Osteocyte (in vitro differentiated cells): ENCODE results near the gene ABHD2. TPM values are rescaled to one million over a fixed set of nuclear protein-coding genes. Genes with fewer than 3 reads are reported as not detected.
A peak's percentile ranks its signal among the peaks of the same experiment; 100 is the strongest.

Experiments
- DNase-seq: peaks from one replicate; pipeline ENCODE4 v3.0.0; 2021; ENCODE audit warnings: mixed read lengths; ENCODE audit not compliant: unreplicated experiment; ENCODE audit errors: extremely low spot score
- H3K27ac Mint-ChIP-seq: one replicate; pipeline ENCODE4 v1.8.0; 2021; ENCODE audit warnings: mild to moderate bottlenecking, mixed read lengths; ENCODE audit not compliant: unreplicated experiment
- H3K27me3 Mint-ChIP-seq: one replicate; pipeline ENCODE4 v1.8.0; 2021; ENCODE audit warnings: mixed read lengths; ENCODE audit not compliant: unreplicated experiment
- H3K36me3 Mint-ChIP-seq: one replicate; pipeline ENCODE4 v1.8.0; 2021; ENCODE audit warnings: mixed read lengths; ENCODE audit not compliant: unreplicated experiment
- H3K4me1 Mint-ChIP-seq: one replicate; pipeline ENCODE4 v1.8.0; 2021; ENCODE audit warnings: mixed read lengths; ENCODE audit not compliant: unreplicated experiment
- H3K4me3 Mint-ChIP-seq: one replicate; pipeline ENCODE4 v1.8.0; 2021; ENCODE audit warnings: mild to moderate bottlenecking, moderate library complexity, mixed read lengths; ENCODE audit not compliant: unreplicated experiment
- H3K9me3 Mint-ChIP-seq: one replicate; pipeline ENCODE4 v1.8.0; 2021; ENCODE audit warnings: mixed read lengths; ENCODE audit not compliant: unreplicated experiment
- total RNA-seq: library from RNA; stranded (reverse); gene quantifications from 2 replicates; pipeline ENCODE4 v1.2.1, GENCODE V29; 2021
- TF ChIP-seq, protein P1 (sequence below): fragments of 200-600 bp; sonication (generic); IDR thresholded peaks from 2 replicates; pipeline ENCODE4 v1.5.0; 2021; ENCODE audit warnings: antibody characterized with exemption, mild to moderate bottlenecking, moderate library complexity

The ABHD2 gene
- total RNA-seq, 1 donor from 2014 or later = 85.7 TPM

DNA sequence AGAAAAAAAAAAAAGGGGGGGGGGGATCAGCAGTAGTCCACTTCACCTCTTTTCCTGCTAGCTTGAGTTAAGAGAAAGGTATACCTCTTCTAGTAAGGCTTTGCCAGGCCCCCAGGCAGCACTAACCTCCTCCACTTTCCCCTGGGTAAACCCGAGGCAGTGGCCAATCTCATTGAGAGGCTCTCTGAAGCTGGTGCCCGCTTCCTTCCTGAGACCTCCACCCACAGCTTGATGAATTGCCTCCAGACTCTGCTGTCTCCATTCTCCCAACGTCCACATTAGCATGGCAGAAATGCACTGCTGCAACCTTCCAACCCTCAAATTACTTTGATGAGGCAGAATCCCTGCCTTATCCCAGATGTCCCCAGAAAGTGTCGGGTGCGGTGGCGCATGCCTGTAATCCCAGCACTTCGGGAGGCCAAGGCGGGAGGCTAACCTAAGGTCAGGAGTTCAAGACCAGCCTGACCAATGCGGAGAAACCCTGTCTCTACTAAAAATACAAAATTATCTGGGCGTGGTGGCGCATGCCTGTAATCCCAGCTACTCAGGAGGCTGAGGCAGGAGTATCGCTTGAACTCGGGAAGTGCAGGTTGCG lies 117.8 kb downstream of the ABHD2 start:
- Mint-ChIP-seq H3K27me3 (no peaks in the 10 kb centered on the region), H3K36me3 (peaks cover 7% of the 10 kb centered on the region), H3K9me3 (no peaks in the 10 kb centered on the region), H3K4me3 (no peak overlapping the region), H3K4me1 (peaks cover 5% of the 10 kb centered on the region), H3K27ac (no peak overlapping the region)
- DNase-seq = no peak
- TF ChIP-seq, protein P1, sequence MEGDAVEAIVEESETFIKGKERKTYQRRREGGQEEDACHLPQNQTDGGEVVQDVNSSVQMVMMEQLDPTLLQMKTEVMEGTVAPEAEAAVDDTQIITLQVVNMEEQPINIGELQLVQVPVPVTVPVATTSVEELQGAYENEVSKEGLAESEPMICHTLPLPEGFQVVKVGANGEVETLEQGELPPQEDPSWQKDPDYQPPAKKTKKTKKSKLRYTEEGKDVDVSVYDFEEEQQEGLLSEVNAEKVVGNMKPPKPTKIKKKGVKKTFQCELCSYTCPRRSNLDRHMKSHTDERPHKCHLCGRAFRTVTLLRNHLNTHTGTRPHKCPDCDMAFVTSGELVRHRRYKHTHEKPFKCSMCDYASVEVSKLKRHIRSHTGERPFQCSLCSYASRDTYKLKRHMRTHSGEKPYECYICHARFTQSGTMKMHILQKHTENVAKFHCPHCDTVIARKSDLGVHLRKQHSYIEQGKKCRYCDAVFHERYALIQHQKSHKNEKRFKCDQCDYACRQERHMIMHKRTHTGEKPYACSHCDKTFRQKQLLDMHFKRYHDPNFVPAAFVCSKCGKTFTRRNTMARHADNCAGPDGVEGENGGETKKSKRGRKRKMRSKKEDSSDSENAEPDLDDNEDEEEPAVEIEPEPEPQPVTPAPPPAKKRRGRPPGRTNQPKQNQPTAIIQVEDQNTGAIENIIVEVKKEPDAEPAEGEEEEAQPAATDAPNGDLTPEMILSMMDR = no peak

DNA sequence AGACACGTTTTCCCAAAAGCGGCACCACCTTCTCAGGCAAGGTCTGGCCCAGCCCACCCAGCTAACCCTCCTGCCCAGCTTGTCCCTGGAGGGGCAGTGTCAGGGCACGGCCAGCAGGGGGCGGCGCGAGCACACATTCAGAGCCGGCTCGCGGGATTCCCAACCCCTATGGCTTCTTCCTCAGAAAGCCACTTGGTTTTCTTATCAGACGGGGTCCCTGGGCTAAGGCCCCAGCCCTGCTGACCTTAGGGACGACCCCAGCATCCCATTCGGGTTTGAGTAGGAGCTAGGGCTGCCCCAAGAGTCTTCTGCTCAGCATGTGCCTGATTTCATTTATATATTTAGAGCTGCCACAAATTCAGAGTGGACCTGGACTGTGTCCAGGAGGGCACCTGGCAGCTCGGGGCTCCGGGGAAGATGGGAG lies 118.7 kb downstream of the ABHD2 start:
- Mint-ChIP-seq H3K27ac (no peak overlapping the region), H3K36me3 (peaks cover 2% of the 10 kb centered on the region), H3K4me3 (no peak overlapping the region), H3K4me1 (peaks cover 5% of the 10 kb centered on the region), H3K9me3 (no peaks in the 10 kb centered on the region), H3K27me3 (no peaks in the 10 kb centered on the region)
- peak; percentile 92 for DNase-seq
- TF ChIP-seq, protein P1 = peak; percentile 98

DNA sequence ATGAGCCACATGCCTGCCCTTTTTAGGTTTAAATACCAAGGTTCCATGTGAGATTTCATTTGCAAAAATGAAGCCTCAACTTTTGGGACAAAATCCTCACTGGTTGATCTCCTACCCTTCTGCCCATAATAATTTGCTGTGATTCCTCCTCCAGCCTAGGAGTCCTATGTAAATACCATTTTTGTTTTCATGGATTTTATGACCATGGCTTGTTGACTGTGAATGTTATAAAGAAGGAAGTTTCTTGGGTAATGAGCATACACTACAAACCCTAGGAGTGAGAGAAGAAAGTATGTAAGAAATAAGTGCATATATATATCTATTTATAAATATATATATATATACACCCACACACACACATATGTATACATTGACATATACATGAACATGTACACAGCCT lies 120.0 kb downstream of the ABHD2 start:
- Mint-ChIP-seq H3K27ac (no peak overlapping the region), H3K4me3 (no peak overlapping the region), H3K4me1 (peaks cover 5% of the 10 kb centered on the region), H3K27me3 (peaks cover 5% of the 10 kb centered on the region), H3K9me3 (no peaks in the 10 kb centered on the region), H3K36me3 (peaks cover 2% of the 10 kb centered on the region)
- TF ChIP-seq, protein P1 = no peak
- no peak for DNase-seq

DNA sequence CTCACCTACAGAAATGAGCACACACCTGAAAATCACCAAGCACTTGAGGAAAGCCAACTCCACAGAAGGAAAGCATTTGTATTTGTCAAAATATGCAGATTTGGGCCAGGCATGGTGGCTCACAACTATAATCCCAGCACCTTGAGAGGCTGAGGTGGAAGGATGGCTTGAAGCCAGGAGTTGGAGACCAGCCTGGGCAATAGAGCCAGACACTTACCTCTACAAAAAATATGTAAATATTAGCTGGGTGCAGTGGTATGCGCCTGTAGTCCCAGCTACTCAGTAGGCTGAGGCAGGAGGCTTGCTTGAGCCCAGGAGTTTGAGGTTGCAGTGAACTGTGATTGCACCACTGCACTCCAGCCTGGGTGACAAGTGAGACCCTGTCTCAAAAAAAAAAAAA lies 120.8 kb downstream of the ABHD2 start:
- H3K9me3 Mint-ChIP-seq = no peaks in the 10 kb centered on the region
- H3K27ac Mint-ChIP-seq = no peak overlapping the region
- H3K4me1 Mint-ChIP-seq = peaks cover 5% of the 10 kb centered on the region
- no peak overlapping the region for H3K4me3 Mint-ChIP-seq
- DNase-seq = no peak
- no peaks in the 10 kb centered on the region for H3K36me3 Mint-ChIP-seq
- TF ChIP-seq, protein P1 = no peak
- H3K27me3 Mint-ChIP-seq = peaks cover 12% of the 10 kb centered on the region

DNA sequence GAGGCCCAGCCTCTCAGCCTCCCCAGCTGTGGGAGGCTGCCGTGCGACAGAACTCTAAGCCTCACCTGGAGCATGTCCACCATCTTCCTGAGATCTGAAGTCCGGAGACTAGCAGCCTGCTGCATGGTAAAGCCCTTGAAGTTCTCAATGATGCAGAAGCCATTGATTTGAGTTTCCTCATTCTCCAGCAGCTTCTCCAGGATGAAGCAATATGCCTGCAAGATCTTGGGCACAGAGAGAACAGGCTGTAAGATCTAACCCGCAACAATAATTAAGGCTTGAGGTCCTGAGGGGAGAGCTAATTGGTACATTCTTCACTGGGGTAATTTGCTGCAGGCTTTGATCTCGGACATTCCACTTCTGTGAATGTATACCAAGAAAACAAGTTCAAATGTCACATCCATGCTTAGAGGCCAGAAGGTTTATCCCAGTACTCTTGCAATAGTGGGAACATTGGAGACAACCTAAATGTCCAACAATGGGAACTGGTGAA lies 123.5 kb downstream of the ABHD2 start:
- Mint-ChIP-seq H3K27me3 (peaks cover 23% of the 10 kb centered on the region), H3K4me3 (no peak overlapping the region), H3K27ac (no peak overlapping the region), H3K36me3 (no peaks in the 10 kb centered on the region), H3K9me3 (no peaks in the 10 kb centered on the region), H3K4me1 (peaks cover 4% of the 10 kb centered on the region)
- TF ChIP-seq, protein P1 = no peak
- no peak for DNase-seq
